SK-N-SH (cell line): ENCODE data around the gene CDC14B. TPM values are rescaled to one million over a fixed set of nuclear protein-coding genes. Genes with fewer than 3 reads are reported as not detected.

ENCODE experiments used
- CTCF ChIA-PET: fragments of 300-600, 350-600 bp; formaldehyde crosslinking; extraction: SDS; loops from one replicate; lab custom pipeline; 2021; lab: Yijun Ruan, JAX
- POLR2A ChIA-PET: fragments of 350-600 bp; sonication (Branson Sonifier 250); formaldehyde crosslinking; extraction: SDS; loops from one replicate; lab custom pipeline; 2020; ENCODE audit warnings: antibody characterized with exemption, inconsistent platforms; lab: Yijun Ruan, JAX
- DNase-seq: peaks from one replicate; pipeline ENCODE4 v3.0.0; 2012
- H2AFZ ChIP-seq: fragments of 200-600 bp; sonication (generic); 2 replicates; pipeline ENCODE4 v1.8.1; 2016; ENCODE audit warnings: antibody characterized with exemption, mild to moderate bottlenecking, low read depth
- H3F3A ChIP-seq: fragments of 200-600 bp; sonication (generic); replicated peaks from 2 replicates; pipeline ENCODE3; 2016; ENCODE audit warnings: antibody characterized with exemption, mild to moderate bottlenecking; ENCODE audit not compliant: insufficient read depth
- H3K27ac ChIP-seq, 2 experiments: fragments of 200-500 bp in 1 of 2; fragments of 200-600 bp in 1 of 2; sonication (Bioruptor generic) in 1 of 2; sonication (generic), shearing (Covaris generic) in 1 of 2; 2 replicates each; pipeline versions ENCODE4 v1.5.1 to v1.6.1; 2014 to 2016; ENCODE audit warnings: low read depth in 2 of 2, inconsistent platforms in 1 of 2, low read length in 1 of 2, mild to moderate bottlenecking in 1 of 2, mixed read lengths in 1 of 2
- H3K27me3 ChIP-seq: fragments of 200-600 bp; sonication (generic), shearing (Covaris generic); 2 replicates; pipeline ENCODE4 v1.6.1; 2016; ENCODE audit warnings: mixed run types; ENCODE audit not compliant: insufficient read depth
- H3K36me3 ChIP-seq, 2 experiments: fragments of 200-500 bp in 1 of 2; fragments of 200-600 bp in 1 of 2; sonication (Bioruptor generic) in 1 of 2; sonication (generic) in 1 of 2; replicated peaks in 1 of 2; 2 replicates each; pipeline versions ENCODE3 to v1.5.1; 2014 to 2016; ENCODE audit warnings: low read length in 1 of 2, mild to moderate bottlenecking in 1 of 2; ENCODE audit not compliant: insufficient read depth in 2 of 2, control insufficient read depth in 1 of 2
- H3K4me1 ChIP-seq, 2 experiments: fragments of 200-500 bp in 1 of 2; fragments of 200-600 bp in 1 of 2; sonication (Bioruptor generic) in 1 of 2; sonication (generic), shearing (Covaris generic) in 1 of 2; 2 replicates each; pipeline versions ENCODE4 v1.5.1 to v1.6.1; 2014 to 2016; ENCODE audit warnings: low read depth in 1 of 2, low read length in 1 of 2, mixed run types in 1 of 2; ENCODE audit not compliant: insufficient read depth in 2 of 2, control insufficient read depth in 1 of 2
- H3K4me2 ChIP-seq: fragments of 200-600 bp; sonication (generic), shearing (Covaris generic); 2 replicates; pipeline ENCODE4 v1.6.1; 2017; ENCODE audit warnings: mixed run types
- H3K4me3 ChIP-seq, 2 experiments: fragments of 200-500 bp in 1 of 2; fragments of 200-600 bp in 1 of 2; sonication (Bioruptor generic) in 1 of 2; sonication (generic), shearing (Covaris generic) in 1 of 2; 2 replicates each; pipeline versions ENCODE4 v1.5.1 to v1.8.1; 2014 to 2016; ENCODE audit warnings: low read depth in 2 of 2, inconsistent platforms in 1 of 2, low read length in 1 of 2, mild to moderate bottlenecking in 1 of 2, mixed read lengths in 1 of 2, moderate library complexity in 1 of 2
- H3K79me2 ChIP-seq: fragments of 200-600 bp; sonication (generic); 2 replicates; pipeline ENCODE4 v1.8.1; 2017; ENCODE audit warnings: mild to moderate bottlenecking; ENCODE audit not compliant: insufficient read depth
- H3K9ac ChIP-seq: fragments of 200-600 bp; sonication (generic); 2 replicates; pipeline ENCODE4 v1.6.1; 2017; ENCODE audit warnings: mixed run types
- H3K9me2 ChIP-seq: fragments of 200-600 bp; sonication (generic); 2 replicates; pipeline ENCODE4 v1.6.1; 2017; ENCODE audit warnings: mixed run types
- H3K9me3 ChIP-seq: fragments of 200-600 bp; sonication (generic); 2 replicates; pipeline ENCODE4 v1.6.1; 2017; ENCODE audit warnings: mixed run types, mild to moderate bottlenecking, moderate library complexity
- H4K20me1 ChIP-seq: fragments of 200-600 bp; sonication (generic); 2 replicates; pipeline ENCODE4 v1.6.1; 2017; ENCODE audit warnings: mild to moderate bottlenecking, mixed run types; ENCODE audit not compliant: insufficient read depth
- CHD2 ChIP-seq: fragments of 150-350 bp; IDR thresholded peaks from 2 replicates; pipeline ENCODE4 v1.6.1; 2018; ENCODE audit warnings: low read length; ENCODE audit not compliant: partially characterized antibody
- EZH2phosphoT487 ChIP-seq: fragments of 200-600 bp; sonication (generic); IDR thresholded peaks from 2 replicates; pipeline ENCODE4 v1.6.1; 2017; ENCODE audit warnings: low read depth, mixed run types, mild to moderate bottlenecking, antibody characterized with exemption, moderate library complexity, borderline replicate concordance
- FOXJ3 ChIP-seq: sonication (generic); formaldehyde crosslinking; IDR thresholded peaks from 2 replicates; pipeline ENCODE4 v1.5.1; 2020; ENCODE audit warnings: mild to moderate bottlenecking, missing genetic modification reagents
- GABPA ChIP-seq: IDR thresholded peaks from 2 replicates; pipeline ENCODE4 v1.4.0; 2012; ENCODE audit warnings: low read depth, mild to moderate bottlenecking
- JUND ChIP-seq: IDR thresholded peaks from 2 replicates; pipeline ENCODE4 v1.4.0; 2012
- MEF2A ChIP-seq: IDR thresholded peaks from 2 replicates; pipeline ENCODE4 v1.4.0; 2012; ENCODE audit warnings: low read depth, borderline replicate concordance
- NFIC ChIP-seq: IDR thresholded peaks from 2 replicates; pipeline ENCODE4 v1.4.0; 2012; ENCODE audit warnings: borderline replicate concordance
- RAD21 ChIP-seq: IDR thresholded peaks from 2 replicates; pipeline ENCODE4 v1.6.1; 2012; ENCODE audit warnings: mild to moderate bottlenecking, low read length
- REST ChIP-seq: IDR thresholded peaks from 2 replicates; pipeline ENCODE4 v1.6.1; 2012; ENCODE audit warnings: mild to moderate bottlenecking, low read depth, low read length, moderate library complexity
- RFX5 ChIP-seq: IDR thresholded peaks from 2 replicates; pipeline ENCODE4 v1.6.1; 2012; ENCODE audit warnings: mild to moderate bottlenecking, improper control_type of control experiment, low read length
- TAF1 ChIP-seq: IDR thresholded peaks from 2 replicates; pipeline ENCODE4 v1.6.1; 2012; ENCODE audit warnings: low read depth, mild to moderate bottlenecking, low read length, moderate library complexity, borderline replicate concordance
- TEAD4 ChIP-seq: IDR thresholded peaks from 2 replicates; pipeline ENCODE4 v1.4.0; 2012; ENCODE audit warnings: mild to moderate bottlenecking, borderline replicate concordance; ENCODE audit not compliant: insufficient read depth
- USF1 ChIP-seq: IDR thresholded peaks from 2 replicates; pipeline ENCODE4 v1.4.0; 2012; ENCODE audit warnings: low read depth, borderline replicate concordance
- USF2 ChIP-seq: fragments of 150-350 bp; IDR thresholded peaks from 2 replicates; pipeline ENCODE4 v1.6.1; 2017; ENCODE audit warnings: antibody characterized with exemption, low read length, low read depth, borderline replicate concordance
- YY1 ChIP-seq: IDR thresholded peaks from 2 replicates; pipeline ENCODE4 v1.4.0; 2012; ENCODE audit warnings: low read depth, mild to moderate bottlenecking
- WGBS: methylation state at CpG from one replicate; pipeline ENCODE4 v1.1.6; 2017; ENCODE audit warnings: low lambda C conversion rate; 5-methylcytosine and 5-hydroxymethylcytosine counted together
- polyA plus RNA-seq, 3 experiments: library from polyadenylated mRNA; depleted of rRNA; stranded (reverse); fragments of >200 nt; gene quantifications; 2 replicates each; pipeline ENCODE4 v1.2.3, GENCODE V29; 2012

CDC14B gene
- polyA plus RNA-seq, 1 of the 3 experiments (the other 2 are of a cell fraction) = 10.1 TPM

GRCh38 chr9:96616817-96617438 is 2.7 kb downstream of the CDC14B start:
- TF ChIP-seq GABPA = no peak
- TF ChIP-seq RFX5 = no peak
- no peak for TF ChIP-seq FOXJ3
- TF ChIP-seq EZH2phosphoT487 = no peak
- TF ChIP-seq CHD2 = no peak
- TF ChIP-seq USF2 = no peak
- no peak for TF ChIP-seq YY1
- no peak for TF ChIP-seq NFIC
- no peak for TF ChIP-seq REST
- TF ChIP-seq MEF2A = no peak
- TF ChIP-seq JUND = no peak
- TF ChIP-seq RAD21 = no peak
- TF ChIP-seq TAF1 = no peak
- TF ChIP-seq TEAD4 = no peak
- TF ChIP-seq USF1 = no peak
- TF ChIP-seq, all 33 proteins: peak for 0
- WGBS = 98% methylated on average over 7 of the region's 7 CpGs
- H4K20me1 ChIP-seq = peaks cover 10% of the 10 kb centered on the region
- ChIA-PET POLR2A (no interaction called here), CTCF (no interaction called here)
- H3K9me3 ChIP-seq = no peaks in the 10 kb centered on the region
- H3K9ac ChIP-seq = no peak overlapping the region
- no peaks in the 10 kb centered on the region for H3K27me3 ChIP-seq
- H3K4me2 ChIP-seq = no peak overlapping the region
- H3K36me3 ChIP-seq = no peaks in the 10 kb centered on the region
- no peak overlapping the region for H2AFZ ChIP-seq
- no peak overlapping the region for H3K27ac ChIP-seq
- H3K4me3 ChIP-seq = no peak overlapping the region
- peaks cover 66% of the 10 kb centered on the region for H3K79me2 ChIP-seq
- H3F3A ChIP-seq = peaks cover 24% of the 10 kb centered on the region
- peaks cover 12 to 22% of the 10 kb centered on the region in 2 experiments for H3K4me1 ChIP-seq
- no peaks in the 10 kb centered on the region for H3K9me2 ChIP-seq
- DNase-seq = no peak
